ENCODE data around the gene FSIP1.

FSIP1 gene

GRCh38 chr15:39670687-39671086 lies 112.0 kb downstream of the FSIP1 start:
- Histone ChIP-seq H3K4me1 (ENCODE audit: control insufficient read depth in 2 of 2, insufficient read depth in 2 of 2, low read length in 2 of 2) (no peaks in the 10 kb centered on the region), H3K9me3 (ENCODE audit: control insufficient read depth in 2 of 2, low read length in 2 of 2) (no peaks in the 10 kb centered on the region), H3K36me3 (ENCODE audit: control insufficient read depth in 2 of 2, insufficient read depth in 2 of 2, low read length in 2 of 2) (no peaks in the 10 kb centered on the region), H3K27ac (ENCODE audit: low read depth in 2 of 2, low read length in 2 of 2) (no peak overlapping the region), H3K27me3 (ENCODE audit: control insufficient read depth in 2 of 2, insufficient read depth in 2 of 2, low read length in 2 of 2) (no peaks in the 10 kb centered on the region), H3K4me3 (ENCODE audit: low read length in 2 of 2) (no peak overlapping the region), H3K9ac (ENCODE audit: low read depth in 1 of 2, low read length in 2 of 2) (no peak overlapping the region)

DNA sequence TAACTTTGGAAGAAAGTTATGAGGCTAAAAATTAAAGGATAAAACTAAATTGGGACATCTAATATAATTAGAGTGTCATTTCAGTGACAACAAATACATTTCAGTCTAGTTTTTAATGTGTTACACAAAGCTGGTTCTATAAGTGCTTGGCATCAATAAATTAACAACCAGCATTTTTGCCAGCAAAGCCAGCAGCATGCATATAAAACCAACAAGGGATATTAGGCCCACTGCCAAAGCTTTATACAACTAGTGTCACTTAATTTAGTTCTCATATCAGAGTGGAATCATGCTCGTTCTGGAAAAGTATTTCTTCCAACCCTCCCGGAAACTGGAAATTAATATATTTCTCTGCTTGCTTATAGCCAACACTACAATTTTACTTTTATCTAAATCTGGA lies 113.0 kb downstream of the FSIP1 start:
- no peaks in the 10 kb centered on the region for H3K27me3 ChIP-seq (ENCODE audit: control insufficient read depth in 2 of 2, insufficient read depth in 2 of 2, low read length in 2 of 2)
- H3K4me3 ChIP-seq (ENCODE audit: low read length in 2 of 2) = no peak overlapping the region
- H3K4me1 ChIP-seq (ENCODE audit: control insufficient read depth in 2 of 2, insufficient read depth in 2 of 2, low read length in 2 of 2) = no peaks in the 10 kb centered on the region
- H3K27ac ChIP-seq (ENCODE audit: low read depth in 2 of 2, low read length in 2 of 2) = no peak overlapping the region
- H3K36me3 ChIP-seq (ENCODE audit: control insufficient read depth in 2 of 2, insufficient read depth in 2 of 2, low read length in 2 of 2) = no peaks in the 10 kb centered on the region
- H3K9ac ChIP-seq (ENCODE audit: low read depth in 1 of 2, low read length in 2 of 2) = no peak overlapping the region
- no peaks in the 10 kb centered on the region for H3K9me3 ChIP-seq (ENCODE audit: control insufficient read depth in 2 of 2, low read length in 2 of 2)

DNA sequence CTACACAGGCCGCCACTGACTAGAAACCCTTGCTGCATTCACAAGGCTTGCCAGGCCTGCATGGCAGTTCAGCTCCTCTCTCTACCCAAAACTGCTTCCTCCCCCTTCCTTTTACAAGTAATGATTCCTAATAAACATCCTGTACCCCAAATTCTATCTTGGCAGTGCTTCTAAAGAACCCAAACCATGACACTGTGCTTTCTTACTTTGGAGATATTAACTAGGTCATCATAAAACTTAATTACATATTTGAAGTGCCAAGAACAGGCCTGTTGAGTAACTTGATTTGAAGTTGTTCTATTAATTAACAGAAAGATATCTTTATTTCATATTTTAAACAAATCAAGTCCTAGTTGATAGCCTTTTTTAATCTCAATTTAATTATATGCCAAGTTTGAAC lies 113.4 kb downstream of the FSIP1 start:
- Histone ChIP-seq H3K36me3 (ENCODE audit: control insufficient read depth in 2 of 2, insufficient read depth in 2 of 2, low read length in 2 of 2) (no peaks in the 10 kb centered on the region), H3K9ac (ENCODE audit: low read depth in 1 of 2, low read length in 2 of 2) (no peak overlapping the region), H3K9me3 (ENCODE audit: control insufficient read depth in 2 of 2, low read length in 2 of 2) (no peaks in the 10 kb centered on the region), H3K4me3 (ENCODE audit: low read length in 2 of 2) (no peak overlapping the region), H3K27me3 (ENCODE audit: control insufficient read depth in 2 of 2, insufficient read depth in 2 of 2, low read length in 2 of 2) (no peaks in the 10 kb centered on the region), H3K4me1 (ENCODE audit: control insufficient read depth in 2 of 2, insufficient read depth in 2 of 2, low read length in 2 of 2) (no peaks in the 10 kb centered on the region), H3K27ac (ENCODE audit: low read depth in 2 of 2, low read length in 2 of 2) (no peak overlapping the region)

DNA sequence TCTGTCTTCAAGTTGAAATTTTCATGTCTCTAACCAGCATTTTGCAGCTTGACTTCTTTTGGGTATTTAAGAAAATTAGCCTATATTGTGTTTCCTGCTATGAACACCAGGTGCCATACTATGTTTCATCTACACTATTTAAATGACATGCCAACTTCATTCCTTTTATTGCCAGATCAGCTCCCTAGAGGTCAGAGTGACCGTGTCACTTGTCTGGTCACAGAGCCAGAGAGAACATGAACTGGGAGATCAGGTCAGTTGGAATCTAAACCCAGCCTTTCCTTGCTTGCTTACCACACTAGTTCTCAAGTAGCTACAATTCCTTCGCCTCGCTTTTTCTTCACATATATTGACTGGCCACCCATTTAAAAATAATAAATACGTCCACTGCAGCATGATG lies 114.2 kb downstream of the FSIP1 start:
- Histone ChIP-seq H3K36me3 (ENCODE audit: control insufficient read depth in 2 of 2, insufficient read depth in 2 of 2, low read length in 2 of 2) (no peaks in the 10 kb centered on the region), H3K9me3 (ENCODE audit: control insufficient read depth in 2 of 2, low read length in 2 of 2) (no peaks in the 10 kb centered on the region), H3K27me3 (ENCODE audit: control insufficient read depth in 2 of 2, insufficient read depth in 2 of 2, low read length in 2 of 2) (no peaks in the 10 kb centered on the region), H3K9ac (ENCODE audit: low read depth in 1 of 2, low read length in 2 of 2) (no peak overlapping the region), H3K4me3 (ENCODE audit: low read length in 2 of 2) (no peak overlapping the region), H3K4me1 (ENCODE audit: control insufficient read depth in 2 of 2, insufficient read depth in 2 of 2, low read length in 2 of 2) (no peaks in the 10 kb centered on the region), H3K27ac (ENCODE audit: low read depth in 2 of 2, low read length in 2 of 2) (no peak overlapping the region)

DNA sequence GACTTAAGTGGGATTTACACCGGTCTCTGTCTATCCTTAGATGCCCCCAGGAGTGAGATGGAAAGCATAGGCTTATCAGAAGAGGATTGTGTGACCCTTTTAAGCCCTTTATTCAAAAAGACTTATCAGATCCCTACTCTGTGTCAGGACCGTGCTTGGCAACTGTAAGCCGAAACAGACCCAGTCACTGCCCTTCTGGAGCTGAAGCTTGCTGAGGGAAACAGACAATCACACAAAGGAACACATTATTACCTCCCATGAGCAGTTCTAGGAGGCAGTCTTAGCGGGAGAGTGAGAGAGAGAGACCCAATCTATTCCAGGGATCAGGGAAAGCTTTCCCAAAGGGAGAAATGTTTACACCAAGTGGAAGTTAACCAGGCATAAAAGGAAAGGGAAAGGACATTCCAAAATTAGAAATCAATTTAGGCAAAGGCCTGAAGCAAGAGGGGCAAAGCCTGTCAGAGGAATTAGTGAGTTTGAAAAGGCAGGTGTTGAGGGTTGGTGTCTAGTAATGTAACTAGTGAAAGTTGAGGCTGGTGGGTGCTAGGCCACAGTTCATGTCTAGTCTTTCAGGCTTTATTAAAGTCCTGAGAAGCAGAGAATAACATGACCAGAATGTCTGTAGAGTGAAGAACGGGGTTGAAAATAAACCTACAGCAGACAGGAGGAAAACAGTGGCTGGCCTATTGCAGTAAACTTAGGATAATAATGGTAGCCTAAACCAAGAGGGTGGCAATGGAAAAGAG lies 115.1 kb downstream of the FSIP1 start:
- Histone ChIP-seq H3K27me3 (ENCODE audit: control insufficient read depth in 2 of 2, insufficient read depth in 2 of 2, low read length in 2 of 2) (no peaks in the 10 kb centered on the region), H3K27ac (ENCODE audit: low read depth in 2 of 2, low read length in 2 of 2) (no peak overlapping the region), H3K4me3 (ENCODE audit: low read length in 2 of 2) (no peak overlapping the region), H3K36me3 (ENCODE audit: control insufficient read depth in 2 of 2, insufficient read depth in 2 of 2, low read length in 2 of 2) (no peaks in the 10 kb centered on the region), H3K9ac (ENCODE audit: low read depth in 1 of 2, low read length in 2 of 2) (no peak overlapping the region), H3K4me1 (ENCODE audit: control insufficient read depth in 2 of 2, insufficient read depth in 2 of 2, low read length in 2 of 2) (no peaks in the 10 kb centered on the region), H3K9me3 (ENCODE audit: control insufficient read depth in 2 of 2, low read length in 2 of 2) (no peaks in the 10 kb centered on the region)

DNA sequence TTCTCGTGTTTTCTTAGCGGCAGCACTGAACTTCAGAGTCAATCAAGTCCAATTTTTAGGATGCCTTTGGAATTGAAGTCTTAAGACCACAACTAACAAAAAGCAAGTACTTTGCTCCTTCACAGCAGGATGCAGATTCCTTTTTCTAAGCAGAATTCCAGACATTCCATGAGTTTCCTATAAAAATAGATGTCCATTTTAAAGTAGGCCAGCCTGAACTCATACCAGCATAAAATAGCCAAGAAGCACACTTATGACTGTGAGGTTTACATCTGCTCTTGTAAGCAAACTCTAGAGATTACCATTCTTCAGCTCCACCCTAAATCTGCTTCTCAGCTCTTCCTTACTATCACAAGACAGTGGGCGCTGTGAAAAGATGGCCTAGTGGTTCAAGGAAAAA lies 116.0 kb downstream of the FSIP1 start:
- Histone ChIP-seq H3K9ac (ENCODE audit: low read depth in 1 of 2, low read length in 2 of 2) (no peak overlapping the region), H3K4me1 (ENCODE audit: control insufficient read depth in 2 of 2, insufficient read depth in 2 of 2, low read length in 2 of 2) (no peaks in the 10 kb centered on the region), H3K9me3 (ENCODE audit: control insufficient read depth in 2 of 2, low read length in 2 of 2) (no peaks in the 10 kb centered on the region), H3K4me3 (ENCODE audit: low read length in 2 of 2) (no peak overlapping the region), H3K27ac (ENCODE audit: low read depth in 2 of 2, low read length in 2 of 2) (no peak overlapping the region), H3K36me3 (ENCODE audit: control insufficient read depth in 2 of 2, insufficient read depth in 2 of 2, low read length in 2 of 2) (no peaks in the 10 kb centered on the region), H3K27me3 (ENCODE audit: control insufficient read depth in 2 of 2, insufficient read depth in 2 of 2, low read length in 2 of 2) (no peaks in the 10 kb centered on the region)

GRCh38 chr15:39665629-39666250 lies 116.9 kb downstream of the FSIP1 start:
- no peaks in the 10 kb centered on the region for H3K36me3 ChIP-seq (ENCODE audit: control insufficient read depth in 2 of 2, insufficient read depth in 2 of 2, low read length in 2 of 2)
- no peak overlapping the region for H3K9ac ChIP-seq (ENCODE audit: low read depth in 1 of 2, low read length in 2 of 2)
- no peaks in the 10 kb centered on the region for H3K27me3 ChIP-seq (ENCODE audit: control insufficient read depth in 2 of 2, insufficient read depth in 2 of 2, low read length in 2 of 2)
- H3K4me1 ChIP-seq (ENCODE audit: control insufficient read depth in 2 of 2, insufficient read depth in 2 of 2, low read length in 2 of 2) = no peaks in the 10 kb centered on the region
- H3K4me3 ChIP-seq (ENCODE audit: low read length in 2 of 2) = no peak overlapping the region
- H3K27ac ChIP-seq (ENCODE audit: low read depth in 2 of 2, low read length in 2 of 2) = no peak overlapping the region
- no peaks in the 10 kb centered on the region for H3K9me3 ChIP-seq (ENCODE audit: control insufficient read depth in 2 of 2, low read length in 2 of 2)

- Histone ChIP-seq H3K27me3 (ENCODE audit: control insufficient read depth in 2 of 2, insufficient read depth in 2 of 2, low read length in 2 of 2) (no peaks in the 10 kb centered on the region), H3K4me1 (ENCODE audit: control insufficient read depth in 2 of 2, insufficient read depth in 2 of 2, low read length in 2 of 2) (no peaks in the 10 kb centered on the region), H3K36me3 (ENCODE audit: control insufficient read depth in 2 of 2, insufficient read depth in 2 of 2, low read length in 2 of 2) (no peaks in the 10 kb centered on the region), H3K9ac (ENCODE audit: low read depth in 1 of 2, low read length in 2 of 2) (no peak overlapping the region), H3K27ac (ENCODE audit: low read depth in 2 of 2, low read length in 2 of 2) (no peak overlapping the region), H3K4me3 (ENCODE audit: low read length in 2 of 2) (no peak overlapping the region), H3K9me3 (ENCODE audit: control insufficient read depth in 2 of 2, low read length in 2 of 2) (no peaks in the 10 kb centered on the region)
Measured at GRCh38 chr15:39663704-39664250, 118.9 kb downstream of the FSIP1 start.

DNA sequence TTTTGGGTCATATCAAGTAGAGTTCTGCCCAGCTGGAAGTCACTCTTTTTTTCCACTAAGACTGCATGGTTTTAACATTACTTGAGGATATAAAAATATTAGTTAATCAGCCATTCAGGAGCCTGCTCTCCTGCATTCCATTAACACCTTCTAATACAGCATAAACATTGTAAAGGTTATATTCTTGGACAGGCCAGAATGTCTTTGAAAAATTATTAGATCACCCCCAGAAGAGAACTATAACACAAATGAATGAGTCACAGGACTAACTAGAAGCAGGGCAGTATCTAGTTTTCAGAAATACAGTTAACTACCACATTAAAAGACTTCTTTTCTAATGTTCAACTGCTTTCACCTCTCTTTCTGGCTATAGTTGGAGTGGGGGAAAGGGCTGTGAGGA lies 120.9 kb downstream of the FSIP1 start:
- H3K36me3 ChIP-seq (ENCODE audit: control insufficient read depth in 2 of 2, insufficient read depth in 2 of 2, low read length in 2 of 2) = no peaks in the 10 kb centered on the region
- H3K9me3 ChIP-seq (ENCODE audit: control insufficient read depth in 2 of 2, low read length in 2 of 2) = no peaks in the 10 kb centered on the region
- no peak overlapping the region for H3K9ac ChIP-seq (ENCODE audit: low read depth in 1 of 2, low read length in 2 of 2)
- H3K27me3 ChIP-seq (ENCODE audit: control insufficient read depth in 2 of 2, insufficient read depth in 2 of 2, low read length in 2 of 2) = no peaks in the 10 kb centered on the region
- H3K27ac ChIP-seq (ENCODE audit: low read depth in 2 of 2, low read length in 2 of 2) = no peak overlapping the region
- H3K4me1 ChIP-seq (ENCODE audit: control insufficient read depth in 2 of 2, insufficient read depth in 2 of 2, low read length in 2 of 2) = no peaks in the 10 kb centered on the region
- H3K4me3 ChIP-seq (ENCODE audit: low read length in 2 of 2) = no peak overlapping the region

GRCh38 chr15:39658740-39659139 lies 123.9 kb downstream of the FSIP1 start:
- no peaks in the 10 kb centered on the region for H3K9me3 ChIP-seq (ENCODE audit: control insufficient read depth in 2 of 2, low read length in 2 of 2)
- H3K4me3 ChIP-seq (ENCODE audit: low read length in 2 of 2) = no peak overlapping the region
- H3K27me3 ChIP-seq (ENCODE audit: control insufficient read depth in 2 of 2, insufficient read depth in 2 of 2, low read length in 2 of 2) = no peaks in the 10 kb centered on the region
- no peaks in the 10 kb centered on the region for H3K36me3 ChIP-seq (ENCODE audit: control insufficient read depth in 2 of 2, insufficient read depth in 2 of 2, low read length in 2 of 2)
- H3K4me1 ChIP-seq (ENCODE audit: control insufficient read depth in 2 of 2, insufficient read depth in 2 of 2, low read length in 2 of 2) = no peaks in the 10 kb centered on the region
- no peak overlapping the region for H3K27ac ChIP-seq (ENCODE audit: low read depth in 2 of 2, low read length in 2 of 2)
- H3K9ac ChIP-seq (ENCODE audit: low read depth in 1 of 2, low read length in 2 of 2) = no peak overlapping the region

Data from mucosa of rectum (tissue), 2 donors.